LNCAP (cell line): ENCODE results near the gene ZNF135.

ENCODE experiments used
- CTCF ChIP-seq: fragments of 450-650 bp; IDR thresholded peaks from 2 replicates; pipeline ENCODE4 v1.5.1; 2017; ENCODE audit warnings: mild to moderate bottlenecking

The ZNF135 gene

GRCh38 chr19:58022283-58022660 lies 36.8 kb upstream of the ZNF135 start:
- TF ChIP-seq CTCF, result no peak

GRCh38 chr19:58024661-58025060 lies 34.4 kb upstream of the ZNF135 start:
- no peak for TF ChIP-seq CTCF

GRCh38 chr19:58033741-58034476 lies 25.2 kb upstream of the ZNF135 start, which contains the start of gene ZSCAN1:
Gene ZSCAN1 (plus strand): TSS chr19:58034025. CDS start chr19:58037837, 3,812 bp downstream.
- TF ChIP-seq CTCF, result no peak

GRCh38 chr19:58034477-58034793 lies 24.6 kb upstream of the ZNF135 start:
- TF ChIP-seq CTCF, result no peak

GRCh38 chr19:58035863-58036262 lies 23.2 kb upstream of the ZNF135 start:
- no peak for TF ChIP-seq CTCF

GRCh38 chr19:58037927-58038687 lies 21.0 kb upstream of the ZNF135 start:
- no peak for TF ChIP-seq CTCF

GRCh38 chr19:58038688-58039204 lies 20.3 kb upstream of the ZNF135 start:
- no peak for TF ChIP-seq CTCF
